ENCODE measurements around the gene ULK4.

- TF ChIP-seq CTCF (IDR thresholded peaks at IDR 0.05; ENCODE audit: insufficient read depth, low read length, poor library complexity, severe bottlenecking) (no peak), EZH2phosphoT487 (conservative IDR thresholded peaks at IDR 0.05; ENCODE audit: low read length) (no peak)
Measured at GRCh38 chr3:41997702-41998550, 36.0 kb upstream of the ULK4 start.

Data from SU-DHL-6 (cell line).